Stimulated activated CD4-positive, alpha-beta T cell treated with anti-CD3 and anti-CD28 coated beads, Interleukin-12 subunit alpha, Interleukin-12 subunit beta, amount 100 ng/mL, for 48 hours (primary cell): ENCODE results near the gene DLL4.

Experiments
- DNase-seq, 3 donors: peaks; one replicate each; pipeline ENCODE4 v3.0.0-alpha.2; 2020; ENCODE audit warnings: low read depth in 2 of 3, low spot score in 1 of 3

DLL4 gene

GRCh38 chr15:40928821-40929659 is at the start of gene DLL4:
Gene DLL4, plus strand, starts transcription at chr15:40929340. Its CDS starts 329 bp downstream, at chr15:40929669.
- DNase-seq, result no peak

- no peak for DNase-seq
These were observed 49.5 kb upstream of the DLL4 start for GRCh38 chr15:40879609-40880008.

- no peak for DNase-seq
These were observed 47.8 kb upstream of the DLL4 start for GRCh38 chr15:40881351-40881750.

- DNase-seq, result no peak
These were observed 42.6 kb upstream of the DLL4 start for GRCh38 chr15:40886586-40886985.

- no peak for DNase-seq
These were observed 40.0 kb upstream of the DLL4 start for GRCh38 chr15:40889112-40889511.

GRCh38 chr15:40891138-40891537 is 38.0 kb upstream of the DLL4 start:
- no peak for DNase-seq

- peak in 1 of 3 donors; percentile 28 for DNase-seq
These were observed 37.2 kb upstream of the DLL4 start for GRCh38 chr15:40891810-40892446.

- DNase-seq, result no peak
These were observed 36.6 kb upstream of the DLL4 start for GRCh38 chr15:40892447-40893012.

- DNase-seq, result no peak
These were observed 36.0 kb upstream of the DLL4 start for GRCh38 chr15:40893019-40893670.

- DNase-seq, result peak; percentile 98 to 100 (median 98)
These were observed 35.1 kb upstream of the DLL4 start, which contains the start of gene VPS18 for GRCh38 chr15:40893733-40894680. Gene VPS18, plus strand, starts transcription at chr15:40894450. Its CDS starts 319 bp downstream, at chr15:40894769.

GRCh38 chr15:40894681-40895448 is 34.3 kb upstream of the DLL4 start:
- peak; percentile 47 to 55 (median 48) for DNase-seq

- no peak for DNase-seq
These were observed 29.5 kb upstream of the DLL4 start for GRCh38 chr15:40899536-40900207.

- DNase-seq, result no peak
These were observed 28.7 kb upstream of the DLL4 start for GRCh38 chr15:40900256-40901052.

- DNase-seq, result no peak
These were observed 28.1 kb upstream of the DLL4 start for GRCh38 chr15:40901053-40901443.

- no peak for DNase-seq
These were observed 26.3 kb upstream of the DLL4 start for GRCh38 chr15:40902605-40903561.

- DNase-seq, result no peak
These were observed 24.5 kb upstream of the DLL4 start for GRCh38 chr15:40904552-40905201.
